Pancreas (tissue), 10 donors: Measurements from ENCODE around the gene ROR2. TPM values are rescaled to one million over a fixed set of nuclear protein-coding genes. Genes with fewer than 3 reads are reported as not detected.
A peak's percentile ranks its signal among the peaks of the same experiment; 100 is the strongest.

Experiments used
- ATAC-seq, 4 donors: fragments of 200-7000 bp; cut with Tn5 transposase; one replicate each; pipeline versions ENCODE4 v1.8.0 to v1.9.1; 2020; ENCODE audit warnings: mild to moderate bottlenecking in 4 of 4, moderate library complexity in 4 of 4
- DNase-seq, 6 donors: peaks; one replicate each; pipeline ENCODE4 v3.0.0-alpha.2; 2020
- FAIRE-seq: peaks from 2 replicates; lab custom pipeline; 2012; peaks lifted over from hg19 to GRCh38; lab: Jason Lieb, UNC
- H3K27ac ChIP-seq, 4 donors: fragments of 200-600 bp; sonication (generic); 1 replicate in 3 of 4; 2 replicates in 1 of 4; pipeline versions ENCODE4 v1.5.0 to v1.8.0; 2020
- H3K27me3 ChIP-seq, 4 donors: fragments of 200-600 bp; one replicate each; pipeline ENCODE4 v1.8.0; 2021
- H3K36me3 ChIP-seq, 3 donors: fragments of 200-600 bp; sonication (generic) in 1 of 3; one replicate each; pipeline versions ENCODE4 v1.5.0 to v1.8.0; 2020 to 2021
- H3K4me1 ChIP-seq, 3 donors: fragments of 200-600 bp; one replicate each; pipeline ENCODE4 v1.8.0; 2021
- H3K4me3 ChIP-seq, 4 donors: fragments of 200-600 bp; sonication (generic) in 2 of 4; one replicate each; pipeline versions ENCODE4 v1.5.0 to v1.8.0; 2020 to 2021
- H3K9me3 ChIP-seq, 4 donors: fragments of 200-600 bp; one replicate each; pipeline ENCODE4 v1.8.0; 2021
- whole genome bisulfite sequencing, 2 donors: extraction: QIAGEN DNeasy Blood & Tissue Kit; methylation state at CpG; one replicate each; pipeline ENCODE4 v1.1.7; 2013; 5-methylcytosine and 5-hydroxymethylcytosine counted together
- intact Hi-C, 3 donors: fragments of 100-400 bp; cut with DNase I; formaldehyde crosslinking; loops; one replicate each; pipeline versions ENCODE4 v1.11.1 to v1.14.2; 2022
- polyA plus RNA-seq, 2 donors: library from polyadenylated mRNA; stranded (reverse); fragments of 200-250 nt; gene quantifications; one replicate each; pipeline ENCODE4 v1.2.3, GENCODE V29; 2013
- total RNA-seq, 6 donors: library from RNA; stranded (reverse); fragmentation: NEBNext Ultra II Directional in 4 of 6; extraction: Animal tissue kit (Norgen Biotek cat#: 25700) in 4 of 6; gene quantifications; one replicate each; pipeline versions ENCODE4 v1.2.1 to v1.2.4, GENCODE V29; 2021 to 2023
- TF ChIP-seq, protein P1 (sequence below), 4 donors: fragments of 200-600 bp; sonication (generic) in 3 of 4; IDR thresholded peaks; one replicate each; pipeline versions ENCODE4 v1.5.0 to v1.8.0; 2021; ENCODE audit warnings: antibody characterized with exemption in 4 of 4
- donor health status: healthy with polysubstance abuse.
- donor health status: DM: no; HTN: no; CAD: no; lungs with moderate emphysema.
- donor health status: DM: no; HTN: no; CAD: no.
- donor health status: control.
- donor health status: control.
- donor health status: Bipolar disorder and iron deficiency.
- donor health status: DM: yes; HTN: yes; CAD: no.
- donor health status: DM: no; HTN: no; CAD: no.
- donor health status: DM: no; HTN: no; CAD: no.
- donor health status: DM: yes; HTN: yes; CAD: no.

Gene ROR2
- total and polyA plus RNA-seq, 8 donors: 0.67 to 6.3 (median 1.2) TPM

- H3K9me3 ChIP-seq: no peaks in the 10 kb centered on the region
- no peak overlapping the region for H3K4me3 ChIP-seq
- 65 to 69% methylated on average over 3 of the region's 3 CpGs for WGBS, 2 donors
- H3K27me3 ChIP-seq: no peaks in the 10 kb centered on the region
- DNase-seq: no peak
- no peaks in the 10 kb centered on the region for H3K36me3 ChIP-seq
- TF ChIP-seq, protein P1, sequence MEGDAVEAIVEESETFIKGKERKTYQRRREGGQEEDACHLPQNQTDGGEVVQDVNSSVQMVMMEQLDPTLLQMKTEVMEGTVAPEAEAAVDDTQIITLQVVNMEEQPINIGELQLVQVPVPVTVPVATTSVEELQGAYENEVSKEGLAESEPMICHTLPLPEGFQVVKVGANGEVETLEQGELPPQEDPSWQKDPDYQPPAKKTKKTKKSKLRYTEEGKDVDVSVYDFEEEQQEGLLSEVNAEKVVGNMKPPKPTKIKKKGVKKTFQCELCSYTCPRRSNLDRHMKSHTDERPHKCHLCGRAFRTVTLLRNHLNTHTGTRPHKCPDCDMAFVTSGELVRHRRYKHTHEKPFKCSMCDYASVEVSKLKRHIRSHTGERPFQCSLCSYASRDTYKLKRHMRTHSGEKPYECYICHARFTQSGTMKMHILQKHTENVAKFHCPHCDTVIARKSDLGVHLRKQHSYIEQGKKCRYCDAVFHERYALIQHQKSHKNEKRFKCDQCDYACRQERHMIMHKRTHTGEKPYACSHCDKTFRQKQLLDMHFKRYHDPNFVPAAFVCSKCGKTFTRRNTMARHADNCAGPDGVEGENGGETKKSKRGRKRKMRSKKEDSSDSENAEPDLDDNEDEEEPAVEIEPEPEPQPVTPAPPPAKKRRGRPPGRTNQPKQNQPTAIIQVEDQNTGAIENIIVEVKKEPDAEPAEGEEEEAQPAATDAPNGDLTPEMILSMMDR (IDR thresholded peaks at IDR 0.05): no peak
- no peak for FAIRE-seq
- intact Hi-C loops: no loop called here
- no peak for ATAC-seq
- no peaks in the 10 kb centered on the region for H3K4me1 ChIP-seq
- no peak overlapping the region for H3K27ac ChIP-seq
These were observed 288.6 kb downstream of the ROR2 start for GRCh38 chr9:91661451-91661850.

- TF ChIP-seq, protein P1 (IDR thresholded peaks at IDR 0.05): no peak
- DNase-seq (no peak), ATAC-seq (no peak), FAIRE-seq (no peak)
- no peak overlapping the region for H3K4me3 ChIP-seq
- H3K27me3 ChIP-seq: no peaks in the 10 kb centered on the region
- no peaks in the 10 kb centered on the region for H3K9me3 ChIP-seq
- whole genome bisulfite sequencing, 2 donors: 43 to 100% methylated on average over 1 of the region's 1 CpG
- intact Hi-C loops: no loop called here
- H3K27ac ChIP-seq: no peak overlapping the region
- H3K4me1 ChIP-seq: no peaks in the 10 kb centered on the region
- H3K36me3 ChIP-seq: no peaks in the 10 kb centered on the region
These were observed 289.5 kb downstream of the ROR2 start for GRCh38 chr9:91660521-91660920.

GRCh38 chr9:91659529-91660495 is 290.2 kb downstream of the ROR2 start:
- H3K27me3 ChIP-seq: no peaks in the 10 kb centered on the region
- no peak for DNase-seq
- no peaks in the 10 kb centered on the region for H3K9me3 ChIP-seq
- intact Hi-C loops: no loop called here
- no peak for FAIRE-seq
- H3K27ac ChIP-seq: no peak overlapping the region
- TF ChIP-seq, protein P1 (IDR thresholded peaks at IDR 0.05): no peak
- H3K4me3 ChIP-seq: no peak overlapping the region
- WGBS, 2 donors: 60 to 64% methylated on average over 6 of the region's 6 CpGs
- H3K36me3 ChIP-seq: no peaks in the 10 kb centered on the region
- peak in 2 of 4 donors; percentile 56 to 64 for ATAC-seq
- no peaks in the 10 kb centered on the region for H3K4me1 ChIP-seq

GRCh38 chr9:91658513-91659105 is 291.4 kb downstream of the ROR2 start:
- DNase-seq (no peak), FAIRE-seq (no peak), ATAC-seq (no peak)
- H3K9me3 ChIP-seq: no peaks in the 10 kb centered on the region
- intact Hi-C loops: no loop called here
- H3K4me1 ChIP-seq: no peaks in the 10 kb centered on the region
- no peak overlapping the region for H3K27ac ChIP-seq
- WGBS, 2 donors: 86 to 92% methylated on average over 9 of the region's 9 CpGs
- H3K27me3 ChIP-seq: no peaks in the 10 kb centered on the region
- H3K4me3 ChIP-seq: no peak overlapping the region
- TF ChIP-seq, protein P1 (IDR thresholded peaks at IDR 0.05): no peak
- H3K36me3 ChIP-seq: no peaks in the 10 kb centered on the region
